Loucy (cell line): ENCODE results near the gene CCDC85B.

Experiments
- EZH2phosphoT487 ChIP-seq: fragments of 200-600 bp; IDR thresholded peaks from 2 replicates; pipeline ENCODE4 v1.6.1; 2018; ENCODE audit warnings: antibody characterized with exemption, mild to moderate bottlenecking, moderate library complexity, borderline replicate concordance
- TF ChIP-seq, protein P1 (sequence below): fragments of 200-600 bp; sonication (generic); conservative IDR thresholded peaks from 2 replicates; pipeline ENCODE4 v1.5.1; 2014; ENCODE audit warnings: mild to moderate bottlenecking, antibody characterized with exemption, low read length

DNA sequence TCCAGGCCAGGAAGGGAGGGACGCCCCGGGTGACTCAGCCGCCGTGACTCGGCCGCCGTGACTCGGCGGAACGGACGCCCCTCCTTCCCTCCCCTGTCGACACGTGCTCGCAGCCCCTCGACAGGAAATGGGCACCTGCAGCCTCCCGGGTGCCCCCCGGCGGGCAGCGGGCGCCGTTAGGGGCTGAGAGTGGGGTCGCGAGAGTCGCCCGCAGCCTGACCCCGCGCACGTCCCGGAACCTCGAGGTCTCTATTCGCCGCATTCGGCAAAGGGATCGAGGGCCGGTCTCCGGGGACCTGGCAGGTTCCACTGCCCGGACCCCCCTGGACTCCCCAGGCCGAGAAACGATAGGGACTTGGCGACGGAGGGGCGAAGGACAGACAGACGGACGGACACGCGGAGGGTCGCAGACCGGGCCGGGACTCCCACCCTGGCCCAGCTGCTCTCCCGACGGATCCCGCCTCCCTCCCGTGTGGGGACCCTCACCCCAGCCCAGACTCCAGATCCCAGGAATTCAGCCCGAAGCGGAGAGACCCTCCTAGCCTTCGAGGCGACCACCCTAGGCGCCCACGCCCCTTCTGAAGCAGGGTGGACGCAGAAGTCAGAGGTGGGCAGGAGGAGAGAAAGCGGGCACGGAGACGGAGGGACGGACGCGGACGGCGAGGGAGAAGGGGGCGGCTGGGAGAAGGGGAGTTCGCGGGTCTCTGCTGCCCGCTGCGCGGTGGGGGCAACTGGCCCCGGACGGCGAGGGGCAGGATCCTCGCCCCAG, 9.1 kb downstream of the CCDC85B start:
- TF ChIP-seq, protein P1, sequence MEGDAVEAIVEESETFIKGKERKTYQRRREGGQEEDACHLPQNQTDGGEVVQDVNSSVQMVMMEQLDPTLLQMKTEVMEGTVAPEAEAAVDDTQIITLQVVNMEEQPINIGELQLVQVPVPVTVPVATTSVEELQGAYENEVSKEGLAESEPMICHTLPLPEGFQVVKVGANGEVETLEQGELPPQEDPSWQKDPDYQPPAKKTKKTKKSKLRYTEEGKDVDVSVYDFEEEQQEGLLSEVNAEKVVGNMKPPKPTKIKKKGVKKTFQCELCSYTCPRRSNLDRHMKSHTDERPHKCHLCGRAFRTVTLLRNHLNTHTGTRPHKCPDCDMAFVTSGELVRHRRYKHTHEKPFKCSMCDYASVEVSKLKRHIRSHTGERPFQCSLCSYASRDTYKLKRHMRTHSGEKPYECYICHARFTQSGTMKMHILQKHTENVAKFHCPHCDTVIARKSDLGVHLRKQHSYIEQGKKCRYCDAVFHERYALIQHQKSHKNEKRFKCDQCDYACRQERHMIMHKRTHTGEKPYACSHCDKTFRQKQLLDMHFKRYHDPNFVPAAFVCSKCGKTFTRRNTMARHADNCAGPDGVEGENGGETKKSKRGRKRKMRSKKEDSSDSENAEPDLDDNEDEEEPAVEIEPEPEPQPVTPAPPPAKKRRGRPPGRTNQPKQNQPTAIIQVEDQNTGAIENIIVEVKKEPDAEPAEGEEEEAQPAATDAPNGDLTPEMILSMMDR = no peak
- TF ChIP-seq EZH2phosphoT487 = no peak
